Measurements from ENCODE around the gene SPATA31C2.

The SPATA31C2 gene

DNA sequence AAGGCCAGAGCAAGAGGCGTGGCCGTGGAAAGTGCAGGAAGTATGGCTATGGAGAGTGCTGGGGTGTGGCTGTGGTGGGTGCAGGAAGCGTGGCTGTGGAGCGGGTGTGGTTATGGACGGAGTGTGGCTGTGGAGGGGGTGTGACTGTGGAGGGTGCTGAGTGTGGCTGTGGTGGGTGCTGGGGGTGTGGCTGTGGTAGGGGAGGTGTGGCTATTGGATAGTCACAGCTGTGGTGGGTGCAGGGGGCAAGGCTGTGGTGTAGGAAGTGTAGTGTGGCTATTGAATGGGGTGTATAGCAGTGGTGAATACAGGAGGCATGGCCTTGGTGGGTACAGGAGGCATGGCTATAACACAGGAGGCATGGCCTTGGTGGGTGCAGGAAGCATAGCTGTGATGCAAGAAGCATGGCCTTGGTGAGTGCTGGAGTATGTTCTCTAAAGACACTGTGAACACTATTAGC is 40.8 kb upstream of the SPATA31C2 start:
- TF ChIP-seq, protein P1, sequence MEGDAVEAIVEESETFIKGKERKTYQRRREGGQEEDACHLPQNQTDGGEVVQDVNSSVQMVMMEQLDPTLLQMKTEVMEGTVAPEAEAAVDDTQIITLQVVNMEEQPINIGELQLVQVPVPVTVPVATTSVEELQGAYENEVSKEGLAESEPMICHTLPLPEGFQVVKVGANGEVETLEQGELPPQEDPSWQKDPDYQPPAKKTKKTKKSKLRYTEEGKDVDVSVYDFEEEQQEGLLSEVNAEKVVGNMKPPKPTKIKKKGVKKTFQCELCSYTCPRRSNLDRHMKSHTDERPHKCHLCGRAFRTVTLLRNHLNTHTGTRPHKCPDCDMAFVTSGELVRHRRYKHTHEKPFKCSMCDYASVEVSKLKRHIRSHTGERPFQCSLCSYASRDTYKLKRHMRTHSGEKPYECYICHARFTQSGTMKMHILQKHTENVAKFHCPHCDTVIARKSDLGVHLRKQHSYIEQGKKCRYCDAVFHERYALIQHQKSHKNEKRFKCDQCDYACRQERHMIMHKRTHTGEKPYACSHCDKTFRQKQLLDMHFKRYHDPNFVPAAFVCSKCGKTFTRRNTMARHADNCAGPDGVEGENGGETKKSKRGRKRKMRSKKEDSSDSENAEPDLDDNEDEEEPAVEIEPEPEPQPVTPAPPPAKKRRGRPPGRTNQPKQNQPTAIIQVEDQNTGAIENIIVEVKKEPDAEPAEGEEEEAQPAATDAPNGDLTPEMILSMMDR (IDR thresholded peaks at IDR 0.05; ENCODE audit: control insufficient read depth, insufficient read depth, low read depth, low read length, missing control alignments): no peak
- DNase-seq (ENCODE audit: low read depth): no peak
- H3K4me3 ChIP-seq (ENCODE audit: control insufficient read depth, low read depth, low read length): no peak overlapping the region

DNA sequence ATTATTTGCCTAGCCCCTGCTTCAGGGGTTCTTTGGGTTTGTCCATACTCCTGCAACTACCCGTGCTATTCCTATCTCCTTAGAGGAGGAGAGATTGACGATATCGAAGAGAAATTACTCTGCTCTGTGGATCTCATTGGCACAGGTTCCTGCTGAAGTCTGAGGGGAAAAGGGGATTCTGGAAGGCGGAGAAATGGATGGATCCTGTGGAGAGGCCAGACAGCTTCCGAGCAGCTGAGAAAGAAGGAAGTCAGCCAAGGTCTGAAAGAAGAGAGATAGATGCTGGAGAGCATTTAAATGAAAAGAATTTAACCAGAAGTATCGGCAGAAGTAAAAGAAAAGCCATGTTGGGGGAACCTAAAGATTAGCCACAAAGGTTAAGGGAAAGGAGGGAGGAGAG is 40.4 kb upstream of the SPATA31C2 start:
- no peak for DNase-seq (ENCODE audit: low read depth)
- no peak overlapping the region for H3K4me3 ChIP-seq (ENCODE audit: control insufficient read depth, low read depth, low read length)
- TF ChIP-seq, protein P1 (IDR thresholded peaks at IDR 0.05; ENCODE audit: control insufficient read depth, insufficient read depth, low read depth, low read length, missing control alignments): no peak

DNA sequence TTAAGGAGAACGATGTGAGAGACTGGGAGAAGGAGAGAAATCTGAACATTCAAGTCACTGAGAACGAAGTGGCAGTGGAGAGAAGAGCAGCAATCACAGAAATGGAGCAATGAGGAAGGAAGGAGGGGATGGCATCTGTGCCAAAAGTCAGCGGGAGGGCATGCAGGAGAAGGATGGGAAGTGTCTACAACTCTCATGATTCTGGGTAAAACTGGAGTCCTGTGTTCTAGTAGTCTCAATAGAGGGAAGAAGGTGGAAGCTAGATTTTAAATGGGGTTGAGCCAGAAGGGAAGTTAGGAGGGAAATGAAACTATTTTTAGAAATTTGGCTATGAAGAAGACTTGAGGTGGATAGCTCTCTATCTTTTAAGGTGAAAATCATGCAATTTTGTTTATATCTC is 39.1 kb upstream of the SPATA31C2 start:
- DNase-seq (ENCODE audit: low read depth): no peak
- H3K4me3 ChIP-seq (ENCODE audit: control insufficient read depth, low read depth, low read length): no peak overlapping the region
- TF ChIP-seq, protein P1 (IDR thresholded peaks at IDR 0.05; ENCODE audit: control insufficient read depth, insufficient read depth, low read depth, low read length, missing control alignments): no peak

DNA sequence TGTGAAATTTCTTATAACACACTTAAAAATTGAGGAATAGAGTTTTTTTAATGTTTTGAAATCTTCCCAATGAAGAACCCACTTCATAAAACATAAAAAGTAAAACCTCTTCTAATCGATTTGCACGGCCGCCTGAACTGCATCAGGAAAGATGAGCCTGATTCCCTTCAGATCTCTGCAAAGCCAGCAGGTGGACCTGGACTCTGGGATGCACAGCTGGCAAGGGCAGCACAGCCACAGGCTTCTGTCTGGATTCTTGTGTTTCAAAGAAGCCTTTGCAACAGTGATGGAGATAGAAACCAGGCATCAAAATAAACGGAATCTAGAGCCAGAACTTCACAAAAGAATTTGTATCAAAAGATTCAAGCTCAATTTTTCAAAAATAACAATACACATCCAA is 36.0 kb upstream of the SPATA31C2 start:
- no peak overlapping the region for H3K4me3 ChIP-seq (ENCODE audit: control insufficient read depth, low read depth, low read length)
- no peak for DNase-seq (ENCODE audit: low read depth)
- TF ChIP-seq, protein P1 (IDR thresholded peaks at IDR 0.05; ENCODE audit: control insufficient read depth, insufficient read depth, low read depth, low read length, missing control alignments): peak; percentile 5

DNA sequence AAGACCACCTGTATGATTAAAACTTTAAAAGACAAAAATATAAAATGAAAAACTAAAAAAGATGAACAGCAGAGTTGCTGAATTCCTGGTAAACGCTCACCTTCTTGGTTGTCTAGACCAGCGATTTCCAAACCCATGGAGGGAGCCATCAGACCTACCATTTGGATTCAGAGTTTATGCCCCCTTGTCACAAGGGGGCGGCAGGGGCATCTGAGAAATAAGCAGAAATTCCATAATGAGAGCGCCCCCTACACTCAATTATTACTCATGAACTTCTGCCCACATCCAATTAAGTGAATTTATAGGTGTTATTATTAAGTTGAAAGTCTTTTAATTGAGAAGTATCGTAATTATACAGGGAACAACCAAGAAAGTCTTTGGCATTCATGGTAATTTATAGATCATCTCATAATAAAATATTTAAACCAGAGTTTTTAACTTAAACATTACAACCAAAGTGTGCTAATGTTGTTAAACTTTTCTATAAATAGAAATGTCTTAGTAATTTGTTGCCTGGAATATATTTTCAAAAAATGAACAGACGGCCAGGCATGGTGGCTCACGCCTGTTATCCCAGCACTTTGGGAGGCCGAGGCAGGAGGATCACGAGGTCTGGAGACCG is 35.2 kb upstream of the SPATA31C2 start:
- no peak overlapping the region for H3K4me3 ChIP-seq (ENCODE audit: control insufficient read depth, low read depth, low read length)
- TF ChIP-seq, protein P1 (IDR thresholded peaks at IDR 0.05; ENCODE audit: control insufficient read depth, insufficient read depth, low read depth, low read length, missing control alignments): peak; percentile 77
- peak; percentile 40 for DNase-seq (ENCODE audit: low read depth)

DNA sequence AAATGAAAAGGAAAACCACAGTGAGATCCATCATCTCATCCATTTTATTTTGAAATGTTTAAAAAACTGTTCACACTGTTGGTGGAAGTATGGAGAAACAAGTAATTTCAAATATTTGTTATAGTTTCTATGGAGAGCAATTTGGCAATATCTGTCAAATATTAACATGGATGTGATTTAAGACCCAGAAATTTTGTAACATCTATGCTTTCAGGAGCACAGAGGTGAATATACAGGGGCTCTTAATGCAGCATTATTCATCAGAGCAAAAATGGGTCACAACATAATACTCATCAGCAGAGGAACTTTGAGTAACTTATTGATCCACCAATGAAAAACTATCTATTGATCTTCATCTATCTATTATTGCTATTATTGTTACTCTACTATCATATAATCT is 31.4 kb upstream of the SPATA31C2 start:
- TF ChIP-seq, protein P1 (IDR thresholded peaks at IDR 0.05; ENCODE audit: control insufficient read depth, insufficient read depth, low read depth, low read length, missing control alignments): no peak
- no peak overlapping the region for H3K4me3 ChIP-seq (ENCODE audit: control insufficient read depth, low read depth, low read length)
- DNase-seq (ENCODE audit: low read depth): no peak
